HG03521 (cell line): ENCODE results near the gene PIGR.

Source experiments
- ATAC-seq: cut with Tn5 transposase; IDR thresholded peaks from one replicate; pipeline ENCODE4 v1.9.1; 2021; ENCODE audit warnings: mild to moderate bottlenecking, moderate library complexity; ENCODE audit not compliant: unreplicated experiment

PIGR gene

DNA sequence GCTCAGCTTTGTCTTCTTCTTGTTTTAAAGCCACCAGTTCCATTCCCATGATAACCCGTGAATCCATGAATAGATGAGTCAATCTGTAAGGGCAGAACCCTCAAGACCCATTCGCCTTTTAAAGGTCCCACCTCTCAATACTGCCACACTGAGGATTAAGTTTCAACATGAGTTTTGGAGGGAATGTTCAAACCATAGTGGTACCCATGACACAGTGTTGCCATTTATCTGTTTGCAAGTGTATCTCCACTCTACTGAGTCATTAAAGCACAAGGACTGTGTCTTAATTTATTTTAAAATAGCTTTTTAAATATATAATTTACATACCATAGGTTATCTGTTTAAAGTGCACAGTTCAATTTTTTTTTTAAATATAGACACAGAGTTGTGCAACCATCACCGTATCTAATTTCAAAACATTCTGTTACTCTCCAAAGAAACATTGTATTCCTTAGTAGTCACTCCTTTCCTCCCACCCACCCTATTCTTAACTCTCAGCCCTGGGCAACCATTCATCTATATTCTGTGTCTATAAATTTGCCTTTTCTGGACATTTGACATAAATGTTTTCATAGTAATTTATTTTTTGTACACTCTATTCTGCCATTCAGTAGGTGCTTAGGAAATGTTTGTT lies 53.8 kb downstream of the PIGR start:
- ATAC-seq = no peak

DNA sequence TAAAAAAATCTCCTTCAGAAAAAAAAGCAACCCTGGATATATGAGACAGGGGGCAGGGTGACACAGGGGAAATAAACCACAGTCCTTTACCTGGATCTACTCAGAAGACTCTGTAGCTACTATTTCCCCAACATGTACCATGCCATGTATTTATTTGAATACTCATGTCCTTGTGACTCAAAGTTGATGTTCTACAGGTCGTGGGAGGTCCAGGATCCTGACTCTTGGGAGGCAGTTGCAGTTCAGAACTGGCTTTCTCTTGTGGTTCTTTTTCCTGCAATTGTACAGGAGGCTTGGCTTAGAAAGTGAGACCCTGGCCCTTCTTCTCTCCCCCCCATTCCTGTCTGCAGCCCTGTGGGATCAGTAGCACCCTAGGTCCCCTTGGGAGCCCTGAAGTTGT lies 54.9 kb downstream of the PIGR start:
- ATAC-seq = no peak

DNA sequence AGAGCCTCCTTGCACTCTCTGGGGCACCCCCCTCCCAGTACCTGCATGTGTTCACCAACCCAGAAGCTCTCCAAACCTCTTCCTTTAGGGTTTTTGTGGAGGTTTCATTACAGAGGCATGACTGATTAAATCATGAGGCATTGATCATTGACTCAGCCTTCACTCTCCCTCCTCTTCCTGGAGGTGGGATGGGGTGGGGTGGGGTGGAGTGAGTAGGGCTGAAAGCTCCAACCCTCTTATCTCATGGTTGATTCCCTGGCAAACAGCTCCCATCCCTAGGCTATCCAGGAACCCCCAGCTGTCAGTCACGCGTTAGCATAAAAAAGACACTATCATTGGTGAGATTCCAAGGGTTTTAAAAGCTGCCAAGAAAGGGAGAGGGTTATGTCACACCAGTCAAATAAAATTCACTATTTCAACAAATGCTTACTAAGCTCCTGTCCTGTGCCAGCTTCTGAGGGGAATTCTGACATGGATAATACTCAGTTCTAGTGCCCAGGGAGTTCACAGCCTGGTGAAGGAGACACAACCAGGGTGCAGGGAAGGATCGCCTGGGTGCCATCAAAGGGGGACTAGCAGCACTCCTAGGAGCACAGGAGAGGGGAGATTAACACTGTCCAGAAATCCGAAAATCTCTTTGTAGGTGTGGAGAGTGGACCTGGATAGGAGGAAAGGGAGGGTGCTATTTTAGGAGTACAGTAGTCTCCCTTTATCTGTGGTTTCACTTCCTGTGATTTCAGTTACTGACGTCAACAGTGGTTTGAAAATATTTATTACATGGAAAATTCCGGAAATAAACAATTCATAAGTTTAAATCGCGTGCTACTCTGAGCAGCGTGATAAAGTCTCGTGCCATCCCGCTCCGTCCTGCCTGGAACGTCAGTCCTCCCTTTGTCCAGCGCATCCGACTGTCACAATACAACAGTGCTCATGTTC lies 55.9 kb downstream of the PIGR start:
- no peak for ATAC-seq

DNA sequence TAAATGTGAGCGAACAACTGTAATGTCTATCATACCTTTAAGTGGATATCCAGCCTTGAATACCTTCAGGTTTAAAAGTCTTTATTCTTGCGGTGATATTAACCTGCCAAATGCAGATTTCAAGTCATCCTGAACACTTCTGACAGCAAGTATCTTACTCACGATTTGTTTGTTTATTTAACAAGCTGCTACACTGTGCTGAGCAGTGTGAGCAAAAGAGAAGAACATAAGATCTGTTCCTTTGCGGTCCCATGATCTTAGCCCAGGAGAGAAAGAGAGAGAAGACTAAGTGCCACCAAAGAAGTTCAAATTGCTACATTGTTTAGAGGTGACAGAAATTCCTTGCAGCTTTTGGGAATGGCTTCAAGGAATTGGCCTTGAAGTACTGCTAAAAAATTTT lies 58.6 kb downstream of the PIGR start:
- ATAC-seq = no peak

DNA sequence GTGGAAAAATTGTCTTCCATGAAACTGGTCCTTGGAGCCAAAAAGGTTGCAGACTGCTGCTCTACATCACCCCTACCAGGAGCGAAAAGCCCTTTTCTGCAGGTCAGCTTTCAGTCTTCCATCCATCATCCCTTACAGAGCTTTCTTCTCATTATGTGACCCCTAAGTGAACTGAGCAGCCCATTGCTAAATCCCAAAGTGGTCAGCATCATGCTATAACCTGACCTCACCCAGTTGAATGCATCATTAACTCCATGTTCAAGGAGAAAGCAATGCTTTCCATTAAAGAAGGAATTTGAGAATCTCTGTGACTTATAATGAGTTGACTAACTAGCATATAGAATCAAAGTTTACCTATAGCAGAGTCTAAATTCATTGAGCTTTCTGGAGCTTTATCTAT lies 59.4 kb downstream of the PIGR start:
- ATAC-seq = no peak

DNA sequence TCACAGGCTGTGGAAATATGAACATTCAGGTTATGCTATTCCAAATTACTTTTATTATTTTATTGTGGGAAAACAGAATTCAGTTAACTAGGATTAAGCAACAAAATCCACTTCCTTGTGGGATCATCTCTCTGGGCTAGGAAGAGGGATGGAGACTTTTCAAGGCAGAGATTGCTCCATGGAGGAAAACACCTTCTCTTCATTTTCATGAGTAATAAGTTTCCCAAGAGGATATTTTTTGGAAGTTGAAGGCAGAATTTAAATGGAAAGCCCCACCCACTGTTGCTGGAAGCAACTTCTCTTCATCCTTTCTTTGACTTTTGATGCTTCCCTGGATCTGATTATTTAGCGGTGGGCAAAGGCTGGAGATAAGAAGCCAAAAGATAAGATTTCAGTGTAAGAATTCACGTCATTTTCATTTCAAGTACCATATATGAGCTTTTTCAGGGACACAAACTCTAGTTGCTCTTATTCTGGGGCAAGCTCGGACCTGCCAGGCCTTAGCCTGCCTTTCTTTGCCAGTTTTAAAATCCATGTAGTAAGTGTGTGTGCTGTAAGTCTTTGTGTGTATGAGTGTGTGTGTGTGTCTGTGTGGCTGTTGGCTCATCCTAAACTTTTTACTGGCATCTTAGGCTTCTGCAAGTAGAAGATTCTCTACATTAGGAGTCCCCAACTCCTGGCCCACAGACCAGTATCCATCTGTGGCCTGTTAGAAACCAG lies 60.8 kb downstream of the PIGR start:
- ATAC-seq = no peak

DNA sequence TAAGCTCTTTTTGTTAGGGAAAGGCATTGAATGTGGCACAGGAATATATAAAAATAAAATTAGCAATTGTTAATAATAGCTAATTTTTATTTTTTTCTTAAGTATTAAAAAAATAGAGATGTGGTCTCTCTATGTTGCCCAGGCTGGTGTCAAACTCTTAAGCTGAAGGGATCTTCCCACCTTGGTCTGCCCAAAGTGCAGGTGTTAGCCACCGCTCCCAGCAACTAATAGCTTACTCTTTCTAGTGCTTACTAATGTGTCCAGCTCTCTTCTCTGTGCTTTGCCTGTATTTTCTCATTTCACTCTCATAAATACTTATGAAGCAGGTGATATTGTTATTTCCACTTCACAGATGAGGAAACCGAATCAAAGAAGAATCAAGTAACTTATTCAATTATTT lies 62.4 kb downstream of the PIGR start:
- ATAC-seq = no peak

DNA sequence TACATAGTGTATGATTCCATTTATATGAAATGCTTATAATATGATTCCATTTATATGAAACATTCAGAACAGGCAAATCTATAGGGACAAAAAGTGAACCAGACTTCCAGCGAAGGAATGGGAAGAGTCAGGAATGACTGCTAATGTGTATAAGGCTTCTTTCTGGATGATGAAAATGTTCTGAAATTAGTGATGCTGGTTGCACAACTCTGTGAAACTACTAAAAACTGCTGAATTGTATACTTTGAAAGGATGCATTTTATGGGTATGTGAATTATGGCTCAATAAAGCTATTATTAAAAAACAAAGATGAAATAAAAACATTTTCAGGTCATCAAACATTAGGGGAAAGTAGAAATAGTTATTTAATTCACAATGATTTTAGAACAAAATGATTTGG lies 63.1 kb downstream of the PIGR start:
- ATAC-seq = no peak

DNA sequence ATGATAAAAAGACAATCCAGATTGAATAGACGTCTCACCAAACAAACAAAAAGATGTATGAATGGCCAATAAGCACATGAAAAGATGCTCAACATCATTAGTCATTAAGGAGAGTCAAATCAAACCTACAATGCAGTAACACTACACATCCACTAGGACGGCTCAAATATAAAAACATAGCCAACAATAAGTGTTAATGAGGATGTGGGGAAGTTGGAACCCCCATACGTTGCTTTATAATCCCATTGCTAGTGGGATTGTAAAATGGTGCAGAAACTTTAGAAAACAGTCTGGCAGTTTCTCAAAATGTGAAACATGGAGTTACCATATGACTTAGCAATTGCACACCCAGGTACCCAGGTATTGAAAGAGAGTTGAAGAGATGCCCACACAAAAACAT lies 63.7 kb downstream of the PIGR start:
- no peak for ATAC-seq

DNA sequence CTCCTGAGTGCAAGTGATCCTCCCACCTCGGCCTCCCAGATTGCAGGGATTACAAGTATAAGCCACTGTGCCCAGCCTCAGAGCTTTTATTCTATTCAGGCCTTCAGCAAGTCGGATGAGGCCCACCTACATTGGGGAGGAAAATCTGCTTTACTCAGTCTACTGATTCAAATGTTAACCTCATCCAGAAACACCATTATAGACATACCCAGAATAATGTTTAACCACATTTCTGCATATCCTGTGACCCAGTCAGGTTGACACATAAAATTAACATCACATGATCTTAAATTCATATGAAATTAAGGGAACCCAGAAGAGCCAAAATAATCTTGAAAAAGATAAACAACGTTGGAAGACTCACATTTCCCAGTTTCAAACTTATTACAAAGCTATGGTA lies 66.0 kb downstream of the PIGR start:
- ATAC-seq = no peak
